ENCODE results near the gene ADPRS. TPM values are rescaled to one million over a fixed set of nuclear protein-coding genes. Genes with fewer than 3 reads are reported as not detected.

ADPRS gene
- total RNA-seq, 1 donor from 2014 or later, result 17.6 TPM

DNA sequence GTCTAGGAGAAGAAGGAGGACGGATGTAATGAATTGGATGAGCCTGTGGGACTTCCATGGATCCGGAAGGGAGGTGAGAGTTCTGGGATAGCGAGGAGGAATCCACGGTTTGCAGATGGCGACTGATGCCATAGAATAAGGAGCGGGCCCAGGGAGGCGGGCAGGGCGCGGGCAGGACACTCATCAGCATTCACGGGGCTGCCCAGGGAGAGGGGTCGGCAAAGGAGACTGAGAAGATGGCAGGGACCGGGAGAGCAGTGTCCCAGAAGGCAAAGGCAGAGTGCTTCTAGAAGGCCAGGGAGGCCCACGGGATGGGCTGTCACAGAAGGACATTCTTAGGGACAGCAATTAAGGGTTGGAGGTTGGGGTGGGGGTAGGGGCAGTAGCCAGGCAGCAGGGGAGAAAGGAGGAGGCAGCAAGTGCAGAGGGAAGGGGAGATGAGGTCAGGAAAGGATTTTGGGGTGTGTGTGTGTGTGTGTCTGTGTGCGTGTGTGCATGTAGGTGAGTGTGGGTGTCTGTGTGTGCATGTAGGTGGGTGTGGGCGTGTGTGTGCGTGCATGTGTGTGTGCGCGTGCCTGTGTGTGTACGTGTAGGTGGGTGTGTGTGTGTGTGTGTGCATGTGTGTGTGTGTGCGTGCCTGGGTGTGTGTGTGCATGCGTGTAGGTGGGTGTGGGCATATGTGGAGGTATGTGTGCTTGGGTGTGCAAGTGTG lies 37.5 kb downstream of the ADPRS start:
- intact Hi-C loops (cut with DNase I), result no loop called here
- DNase-seq (ENCODE audit: low spot score), result no peak

DNA sequence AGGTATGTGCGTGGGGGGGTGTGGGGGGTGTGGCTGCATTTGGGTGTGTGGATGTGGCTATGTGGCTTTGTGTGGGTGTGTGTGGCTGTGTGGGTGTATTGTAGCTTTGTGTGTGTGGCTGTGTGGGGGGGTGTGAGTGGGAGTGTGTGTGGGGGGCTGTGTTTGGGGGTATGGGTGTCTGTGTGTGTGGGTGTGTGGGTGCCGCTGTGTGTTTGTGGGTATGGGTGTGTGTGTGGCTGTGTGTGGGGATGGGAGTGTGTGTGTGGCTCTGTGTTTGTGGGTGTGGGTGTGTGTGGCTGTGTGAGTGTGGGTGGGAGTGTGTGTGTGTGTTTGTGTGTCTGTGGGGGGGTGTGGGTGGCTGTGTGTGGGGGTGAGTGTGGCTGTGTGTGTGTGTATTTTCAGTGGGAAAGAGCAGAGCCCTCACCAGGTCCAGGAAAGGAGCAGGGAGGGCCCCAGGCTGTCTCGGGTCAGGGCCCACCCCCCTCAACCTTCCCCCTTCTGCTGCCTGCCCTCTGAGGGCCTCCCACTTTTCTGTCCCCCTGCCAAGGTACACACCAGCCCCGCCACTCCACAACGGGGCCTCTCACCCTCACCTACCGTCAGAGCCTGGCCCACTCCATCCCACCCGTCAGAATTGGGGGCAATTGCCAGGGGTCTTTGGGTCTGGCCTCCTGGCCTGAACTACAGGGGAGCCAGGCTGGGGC lies 38.3 kb downstream of the ADPRS start:
- intact Hi-C loops (cut with DNase I), result no loop called here
- no peak for DNase-seq (ENCODE audit: low spot score)

GRCh38 chr1:36128126-36128904 lies 39.6 kb downstream of the ADPRS start:
- no peak for DNase-seq (ENCODE audit: low spot score)
- intact Hi-C loops (cut with DNase I), result no loop called here

DNA sequence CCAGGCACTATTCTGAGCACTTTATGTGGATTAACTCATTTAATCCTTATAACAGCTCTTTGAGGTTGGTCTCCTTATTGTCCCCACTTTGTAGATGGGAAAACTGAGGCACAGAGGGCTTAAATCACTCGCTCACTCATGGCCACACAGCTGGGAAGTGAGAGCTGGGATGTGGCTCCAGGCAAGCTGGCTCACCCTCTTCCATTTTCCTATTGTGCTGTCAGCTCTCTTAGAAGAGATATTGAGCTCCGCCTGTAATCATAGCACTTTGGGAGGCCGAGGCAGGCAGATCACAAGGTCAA lies 40.2 kb downstream of the ADPRS start:
- intact Hi-C loops (cut with DNase I), result no loop called here
- DNase-seq (ENCODE audit: low spot score), result no peak

DNA sequence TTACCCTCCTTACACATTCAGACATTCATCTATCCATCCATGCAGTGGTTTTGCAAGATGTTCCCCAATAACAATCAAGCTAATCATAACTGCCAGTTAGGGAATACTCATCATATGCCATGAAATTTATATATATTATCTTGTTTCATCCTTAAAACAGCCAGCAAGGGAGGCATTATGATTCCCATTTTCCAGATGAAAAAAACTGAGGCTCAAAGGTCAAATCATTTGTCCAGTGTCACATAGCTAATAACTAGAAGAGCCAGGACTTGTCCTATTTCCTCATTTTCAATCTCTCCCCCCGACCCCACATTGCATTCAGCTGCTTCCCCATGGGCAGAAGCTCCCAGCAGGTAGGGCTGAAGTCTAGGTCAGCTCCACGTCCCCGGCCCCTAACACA lies 43.3 kb downstream of the ADPRS start:
- no peak for DNase-seq (ENCODE audit: low spot score)
- intact Hi-C loops (cut with DNase I), result no loop called here

DNA sequence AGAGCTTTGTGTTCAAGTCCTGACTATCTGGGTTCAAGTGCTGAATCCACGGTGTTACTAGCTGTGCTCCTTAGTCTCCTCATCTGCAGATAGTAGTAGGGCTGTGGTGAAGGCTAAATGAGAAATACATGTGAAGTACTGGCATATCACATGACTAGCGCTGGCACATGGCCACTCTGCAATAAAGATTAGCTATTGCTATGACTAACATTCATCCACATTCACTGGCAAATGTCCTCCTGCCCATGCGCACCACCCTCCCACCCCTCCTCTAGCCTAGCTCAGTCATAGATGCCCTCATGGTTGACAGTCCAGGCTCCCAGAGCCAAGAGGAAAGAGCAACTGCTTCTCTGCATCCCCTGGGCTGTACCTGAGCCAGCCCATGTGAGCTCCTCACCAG lies 44.8 kb downstream of the ADPRS start:
- intact Hi-C loops (cut with DNase I), result no loop called here
- DNase-seq (ENCODE audit: low spot score), result peak; percentile 80

GRCh38 chr1:36134031-36134430 lies 45.3 kb downstream of the ADPRS start:
- intact Hi-C loops (cut with DNase I), result loop anchor here (2.0 kb wide), 1 partner anchor 35 kb away; no protein-coding TSS in a partner anchor
- no peak for DNase-seq (ENCODE audit: low spot score)

GRCh38 chr1:36134505-36135329 lies 46.0 kb downstream of the ADPRS start:
- DNase-seq (ENCODE audit: low spot score), result no peak
- intact Hi-C loops (cut with DNase I), result loop anchor here (2.0 kb wide), 1 partner anchor 36 kb away; no protein-coding TSS in a partner anchor

- intact Hi-C loops (cut with DNase I), result loop anchor here (2.0 kb wide), 1 partner anchor 36 kb away; no protein-coding TSS in a partner anchor
Observed at GRCh38 chr1:36135330-36135667, 46.6 kb downstream of the ADPRS start.

DNA sequence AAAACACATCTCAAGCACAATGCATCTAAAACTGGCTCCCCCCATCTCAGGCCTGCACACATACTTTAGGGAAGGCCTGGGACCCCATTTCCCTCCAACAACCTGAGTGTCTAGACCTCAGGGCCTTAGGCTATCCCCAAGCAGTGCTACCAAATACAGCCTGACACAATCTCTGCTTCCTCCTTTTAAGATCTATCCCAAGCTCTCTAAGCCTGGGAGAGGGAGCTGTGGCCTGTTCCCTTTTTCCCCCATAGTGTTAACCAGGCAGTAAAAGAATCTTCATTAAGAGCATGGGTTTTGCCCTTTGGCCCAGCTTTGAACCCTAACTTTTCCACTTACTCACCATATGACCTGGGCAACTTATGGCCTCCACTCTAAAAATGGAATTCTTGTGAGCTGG lies 47.1 kb downstream of the ADPRS start:
- intact Hi-C loops (cut with DNase I), result loop anchor here (2.0 kb wide), 1 partner anchor 37 kb away; no protein-coding TSS in a partner anchor
- no peak for DNase-seq (ENCODE audit: low spot score)

More at GRCh38 chr1:36135330-36135667, 46.6 kb downstream of the ADPRS start:
- DNase-seq (ENCODE audit: low spot score), result no peak

- intact Hi-C loops (cut with DNase I), result no loop called here
- no peak for DNase-seq (ENCODE audit: low spot score)
Observed at GRCh38 chr1:36136535-36136934, 47.8 kb downstream of the ADPRS start.

DNA sequence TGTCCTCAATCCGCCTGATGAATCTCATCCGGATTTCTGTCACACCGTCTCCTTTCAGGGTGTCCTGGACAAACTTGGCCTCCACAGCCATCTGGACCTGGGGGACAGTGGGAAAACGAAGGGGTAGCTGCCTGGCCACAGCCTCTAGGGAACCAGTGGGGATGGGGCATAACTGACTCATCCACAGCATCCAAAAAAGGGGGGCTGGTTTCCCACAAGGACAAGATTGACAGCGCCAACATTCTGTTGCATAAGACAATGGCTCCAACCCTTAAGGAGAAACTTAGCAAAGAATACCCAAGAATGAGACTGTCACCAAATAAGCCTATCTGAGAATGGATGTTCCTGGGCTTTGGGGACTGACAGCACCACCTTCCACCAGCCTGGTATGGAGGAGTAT lies 48.5 kb downstream of the ADPRS start:
- DNase-seq (ENCODE audit: low spot score), result no peak
- intact Hi-C loops (cut with DNase I), result no loop called here

DNA sequence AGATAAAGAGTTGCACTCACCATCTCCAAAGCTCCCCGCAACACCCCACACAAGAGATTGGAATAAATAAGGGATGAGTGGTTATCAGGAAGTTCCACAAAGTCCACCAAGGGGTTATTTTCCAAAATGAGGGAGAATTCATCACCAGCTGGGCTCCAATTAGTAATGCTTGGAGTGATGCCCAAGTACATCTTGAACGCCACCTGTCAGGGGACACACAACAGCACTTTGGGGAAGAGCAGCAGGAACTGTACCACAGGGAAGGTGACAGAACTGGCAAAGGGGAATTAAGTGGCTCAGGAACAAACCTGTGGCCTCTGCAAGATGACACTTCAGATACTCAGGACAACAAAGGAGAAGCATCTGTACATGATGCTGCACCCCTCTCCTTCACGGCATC lies 49.1 kb downstream of the ADPRS start:
- intact Hi-C loops (cut with DNase I), result no loop called here
- DNase-seq (ENCODE audit: low spot score), result no peak

GRCh38 chr1:36139521-36139920 lies 50.8 kb downstream of the ADPRS start:
- intact Hi-C loops (cut with DNase I), result no loop called here
- DNase-seq (ENCODE audit: low spot score), result no peak

GRCh38 chr1:36142121-36142520 lies 53.4 kb downstream of the ADPRS start:
- intact Hi-C loops (cut with DNase I), result no loop called here
- DNase-seq (ENCODE audit: low spot score), result no peak

DNA sequence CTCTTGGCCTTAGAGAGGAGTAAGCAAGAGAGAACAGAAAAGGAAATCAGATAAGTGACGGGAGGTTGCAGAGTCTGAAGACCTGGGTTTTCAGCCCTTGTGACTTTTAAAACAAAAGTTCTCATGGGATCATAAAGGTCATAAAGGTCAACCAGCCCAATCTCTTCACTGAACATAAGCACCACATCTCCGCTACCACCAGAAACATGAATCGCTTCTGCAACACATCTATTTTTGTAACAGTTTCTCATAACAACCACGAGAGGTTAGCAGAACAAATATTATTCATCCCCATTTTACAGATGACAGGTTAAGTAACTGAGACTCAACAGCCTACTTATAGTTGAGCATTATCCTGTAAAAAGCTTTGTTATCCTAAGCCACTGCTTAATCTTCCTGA lies 54.7 kb downstream of the ADPRS start:
- intact Hi-C loops (cut with DNase I), result no loop called here

More for the DNA sequence above, 54.7 kb downstream of the ADPRS start:
- DNase-seq (ENCODE audit: low spot score), result no peak
